ENCODE measurements around the gene MICAL1.
A peak's percentile ranks its signal among the peaks of the same experiment; 100 is the strongest.

The MICAL1 gene

GRCh38 chr6:109436041-109436440 lies 19.5 kb downstream of the MICAL1 start:
- no peak for DNase-seq (ENCODE audit: low read depth)

GRCh38 chr6:109434456-109434855 lies 21.1 kb downstream of the MICAL1 start:
- DNase-seq (ENCODE audit: low read depth), result no peak

GRCh38 chr6:109429496-109429895 lies 26.1 kb downstream of the MICAL1 start:
- DNase-seq (ENCODE audit: low read depth), result no peak

- DNase-seq (ENCODE audit: low read depth), result peak; percentile 29
These were observed 26.6 kb downstream of the MICAL1 start for GRCh38 chr6:109428889-109429477.

GRCh38 chr6:109424946-109425345 lies 30.6 kb downstream of the MICAL1 start:
- DNase-seq (ENCODE audit: low read depth), result peak; percentile 8

GRCh38 chr6:109421184-109421583 lies 34.4 kb downstream of the MICAL1 start:
- no peak for DNase-seq (ENCODE audit: low read depth)

- DNase-seq (ENCODE audit: low read depth), result no peak
These were observed 34.8 kb downstream of the MICAL1 start for GRCh38 chr6:109420751-109421150.

GRCh38 chr6:109417646-109418045 lies 37.9 kb downstream of the MICAL1 start:
- DNase-seq (ENCODE audit: low read depth), result no peak

- DNase-seq (ENCODE audit: low read depth), result no peak
These were observed 44.5 kb downstream of the MICAL1 start for GRCh38 chr6:109411034-109411433.

- peak; percentile 87 for DNase-seq (ENCODE audit: low read depth)
These were observed 49.4 kb downstream of the MICAL1 start for GRCh38 chr6:109406196-109406595.

- DNase-seq (ENCODE audit: low read depth), result no peak
These were observed 58.6 kb downstream of the MICAL1 start for GRCh38 chr6:109397020-109397419.

- no peak for DNase-seq (ENCODE audit: low read depth)
These were observed 59.4 kb downstream of the MICAL1 start for GRCh38 chr6:109396046-109396718.

Data from iris pigment epithelial cell (primary cell).